Tibial nerve (tissue), 4 donors: ENCODE results near the gene COBLL1. TPM values are rescaled to one million over a fixed set of nuclear protein-coding genes. Genes with fewer than 3 reads are reported as not detected.

Source experiments
- DNase-seq, 2 donors: peaks; one replicate each; pipeline ENCODE4 v3.0.0-alpha.2; 2019; ENCODE audit warnings: low spot score in 2 of 2
- H3K27ac ChIP-seq, 4 donors: fragments of 200-600 bp; sonication (generic) in 3 of 4; one replicate each; pipeline ENCODE4 v1.5.1; 2017 to 2019; ENCODE audit warnings: mild to moderate bottlenecking in 1 of 4
- H3K27me3 ChIP-seq, 2 donors: fragments of 200-600 bp; sonication (generic) in 1 of 2; one replicate each; pipeline versions ENCODE4 v1.5.1 to v1.6.0; 2017 to 2019
- H3K36me3 ChIP-seq, 3 donors: fragments of 200-600 bp; sonication (generic); one replicate each; pipeline ENCODE4 v1.5.1; 2018 to 2019
- H3K4me1 ChIP-seq, 4 donors: fragments of 200-600 bp; sonication (generic) in 3 of 4; one replicate each; pipeline ENCODE4 v1.5.1; 2017 to 2019
- H3K4me3 ChIP-seq, 4 donors: fragments of 200-600 bp; sonication (generic) in 3 of 4; one replicate each; pipeline ENCODE4 v1.5.1; 2017 to 2019; ENCODE audit warnings: mild to moderate bottlenecking in 1 of 4, moderate library complexity in 1 of 4
- H3K9me3 ChIP-seq, 4 donors: fragments of 200-600 bp; sonication (generic) in 3 of 4; one replicate each; pipeline ENCODE4 v1.5.1; 2017 to 2019
- EP300 ChIP-seq, 2 donors: sonication (generic); formaldehyde crosslinking; IDR thresholded peaks; one replicate each; pipeline ENCODE4 v1.6.1; 2017; ENCODE audit warnings: antibody characterized with exemption in 2 of 2, mild to moderate bottlenecking in 1 of 2
- POLR2A ChIP-seq, 2 donors: fragments of 450-650 bp; IDR thresholded peaks; one replicate each; pipeline ENCODE4 v1.6.1; 2017; ENCODE audit warnings: antibody characterized with exemption in 2 of 2, mild to moderate bottlenecking in 2 of 2, moderate library complexity in 2 of 2
- WGBS, 2 donors: methylation state at CpG; one replicate each; pipeline ENCODE4 v1.1.5; 2018; 5-methylcytosine and 5-hydroxymethylcytosine counted together
- total RNA-seq, 4 donors: library from RNA; depleted of rRNA; stranded (reverse); fragments of >200 nt; gene quantifications; one replicate each; pipeline ENCODE4 v1.1.0, GENCODE V29; 2016
- TF ChIP-seq, protein P1 (sequence below), 5 experiments: fragments of 200-600 bp in 3 of 5; fragments of 450-650 bp in 2 of 5; sonication (generic) in 3 of 5; IDR thresholded peaks; one replicate each; pipeline ENCODE4 v1.5.1; 2016 to 2019; ENCODE audit warnings: antibody characterized with exemption in 5 of 5, mild to moderate bottlenecking in 3 of 5, moderate library complexity in 2 of 5

COBLL1 gene
- total RNA-seq, 4 donors from 2014 or later = 117 to 190 (median 146) TPM

- no peak overlapping the region for H3K4me3 ChIP-seq
- DNase-seq = no peak
- no peaks in the 10 kb centered on the region for H3K4me1 ChIP-seq
- H3K36me3 ChIP-seq = peaks cover 0 to 15% (median 0%) of the 10 kb centered on the region in 3 donors
- no peaks in the 10 kb centered on the region for H3K9me3 ChIP-seq
- H3K27ac ChIP-seq = no peak overlapping the region
- TF ChIP-seq POLR2A (IDR thresholded peaks at IDR 0.05) = no peak
- no peak for TF ChIP-seq EP300 (IDR thresholded peaks at IDR 0.05)
- TF ChIP-seq, protein P1, sequence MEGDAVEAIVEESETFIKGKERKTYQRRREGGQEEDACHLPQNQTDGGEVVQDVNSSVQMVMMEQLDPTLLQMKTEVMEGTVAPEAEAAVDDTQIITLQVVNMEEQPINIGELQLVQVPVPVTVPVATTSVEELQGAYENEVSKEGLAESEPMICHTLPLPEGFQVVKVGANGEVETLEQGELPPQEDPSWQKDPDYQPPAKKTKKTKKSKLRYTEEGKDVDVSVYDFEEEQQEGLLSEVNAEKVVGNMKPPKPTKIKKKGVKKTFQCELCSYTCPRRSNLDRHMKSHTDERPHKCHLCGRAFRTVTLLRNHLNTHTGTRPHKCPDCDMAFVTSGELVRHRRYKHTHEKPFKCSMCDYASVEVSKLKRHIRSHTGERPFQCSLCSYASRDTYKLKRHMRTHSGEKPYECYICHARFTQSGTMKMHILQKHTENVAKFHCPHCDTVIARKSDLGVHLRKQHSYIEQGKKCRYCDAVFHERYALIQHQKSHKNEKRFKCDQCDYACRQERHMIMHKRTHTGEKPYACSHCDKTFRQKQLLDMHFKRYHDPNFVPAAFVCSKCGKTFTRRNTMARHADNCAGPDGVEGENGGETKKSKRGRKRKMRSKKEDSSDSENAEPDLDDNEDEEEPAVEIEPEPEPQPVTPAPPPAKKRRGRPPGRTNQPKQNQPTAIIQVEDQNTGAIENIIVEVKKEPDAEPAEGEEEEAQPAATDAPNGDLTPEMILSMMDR (IDR thresholded peaks at IDR 0.05) = no peak
- H3K27me3 ChIP-seq = no peaks in the 10 kb centered on the region
Observed at GRCh38 chr2:164706522-164706921, 135.1 kb downstream of the COBLL1 start.

DNA sequence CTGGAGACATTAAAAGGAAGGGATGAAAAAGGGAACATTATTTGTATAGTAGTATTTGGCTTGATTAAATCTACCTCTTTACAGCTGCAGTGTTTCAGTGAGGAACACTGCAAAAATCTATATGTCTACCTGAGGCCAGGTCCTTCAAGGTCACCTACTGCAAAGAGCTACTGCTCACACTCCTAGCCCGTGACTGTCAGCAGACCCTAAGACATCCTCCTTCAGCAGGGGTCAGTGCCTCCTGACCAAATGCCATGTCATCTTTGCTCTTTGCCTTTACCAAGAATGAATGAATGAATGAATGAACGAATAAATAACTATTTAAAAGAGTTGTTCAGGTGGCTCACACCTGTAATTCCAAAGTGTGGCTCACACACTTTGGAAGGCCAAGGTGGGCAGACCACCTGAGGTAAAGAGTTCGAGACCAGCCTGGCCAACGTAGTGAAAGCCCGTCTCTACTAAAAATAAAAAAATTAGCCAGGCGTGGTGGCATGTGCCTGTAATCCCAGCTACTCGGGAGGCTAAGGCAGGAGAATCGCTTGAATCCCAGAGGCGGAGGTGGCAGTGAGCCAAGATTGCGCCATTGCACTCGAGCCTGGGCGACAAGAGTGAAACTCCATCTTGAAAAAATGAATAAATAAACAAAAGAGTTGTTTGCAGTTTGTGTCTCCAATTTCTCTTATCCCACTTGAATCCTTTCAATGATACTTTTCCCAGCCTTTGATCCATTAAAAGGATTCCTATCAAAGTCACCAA lies 136.0 kb downstream of the COBLL1 start:
- Histone ChIP-seq H3K27ac (no peak overlapping the region), H3K36me3 (peaks cover 0 to 15% (median 0%) of the 10 kb centered on the region in 3 donors), H3K9me3 (no peaks in the 10 kb centered on the region), H3K27me3 (no peaks in the 10 kb centered on the region), H3K4me3 (no peak overlapping the region), H3K4me1 (no peaks in the 10 kb centered on the region)
- WGBS, 2 donors = 94 to 95% methylated on average over 12 of the region's 12 CpGs
- TF ChIP-seq, protein P1 (IDR thresholded peaks at IDR 0.05) = no peak
- TF ChIP-seq POLR2A (IDR thresholded peaks at IDR 0.05) (no peak), EP300 (IDR thresholded peaks at IDR 0.05) (no peak)
- DNase-seq = no peak

- Histone ChIP-seq H3K4me1 (peaks cover 0 to 6% (median 0%) of the 10 kb centered on the region in 4 donors), H3K4me3 (no peak overlapping the region), H3K36me3 (peaks cover 0 to 15% (median 0%) of the 10 kb centered on the region in 3 donors), H3K9me3 (no peaks in the 10 kb centered on the region), H3K27me3 (no peaks in the 10 kb centered on the region), H3K27ac (no peak overlapping the region)
- DNase-seq = no peak
- 72 to 73% methylated on average over 3 of the region's 3 CpGs for WGBS, 2 donors
- TF ChIP-seq, protein P1 (IDR thresholded peaks at IDR 0.05) = no peak
- no peak for TF ChIP-seq POLR2A (IDR thresholded peaks at IDR 0.05)
- TF ChIP-seq EP300 (IDR thresholded peaks at IDR 0.05) = no peak
Observed at GRCh38 chr2:164703915-164704706, 137.5 kb downstream of the COBLL1 start.

DNA sequence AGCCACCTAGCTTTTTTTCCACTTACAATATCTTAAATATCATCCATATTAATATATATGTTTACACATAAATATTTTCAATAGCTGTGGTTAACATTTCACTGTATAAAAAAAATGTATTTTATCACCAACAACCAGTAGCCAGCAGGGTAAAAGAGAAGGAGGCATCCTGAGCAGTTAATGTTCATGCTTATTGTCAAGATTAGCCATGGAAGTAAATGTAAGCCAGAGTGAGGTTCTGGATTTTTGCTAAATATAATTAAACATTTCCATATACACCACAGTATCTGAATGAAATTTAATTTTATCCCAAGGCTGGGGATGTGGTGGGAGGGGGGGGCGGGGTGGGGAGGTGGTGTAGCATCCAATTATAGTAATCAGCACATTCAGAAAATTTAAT lies 140.1 kb downstream of the COBLL1 start:
- no peak overlapping the region for H3K4me3 ChIP-seq
- no peaks in the 10 kb centered on the region for H3K9me3 ChIP-seq
- H3K27me3 ChIP-seq = no peaks in the 10 kb centered on the region
- H3K36me3 ChIP-seq = peaks cover 0 to 15% (median 0%) of the 10 kb centered on the region in 3 donors
- H3K27ac ChIP-seq = no peak overlapping the region
- 88 to 97% methylated on average over 1 of the region's 1 CpG for WGBS, 2 donors
- TF ChIP-seq POLR2A (IDR thresholded peaks at IDR 0.05) = no peak
- TF ChIP-seq, protein P1 (IDR thresholded peaks at IDR 0.05) = no peak
- TF ChIP-seq EP300 (IDR thresholded peaks at IDR 0.05) = no peak
- peaks cover 0 to 6% (median 0%) of the 10 kb centered on the region in 4 donors for H3K4me1 ChIP-seq
- no peak for DNase-seq

DNA sequence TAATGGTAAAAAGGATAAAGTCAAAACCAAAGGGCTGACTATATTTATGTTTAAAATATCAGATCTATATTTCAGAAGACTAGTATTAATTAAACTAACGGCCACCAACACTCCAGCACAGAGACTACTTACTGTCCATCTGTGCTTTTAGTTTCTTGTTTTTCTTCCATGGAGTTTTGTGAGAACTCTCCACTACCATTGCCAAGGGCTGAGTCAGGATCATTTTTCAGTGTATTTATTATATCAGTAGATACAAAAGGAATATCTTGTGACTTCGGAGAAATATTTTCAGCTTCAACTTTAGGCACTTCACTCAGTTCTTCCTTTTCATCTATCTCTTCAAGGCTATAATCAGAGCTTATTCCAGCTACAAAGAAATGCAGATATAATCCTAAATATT lies 141.2 kb downstream of the COBLL1 start:
- Histone ChIP-seq H3K36me3 (peaks cover 0 to 14% (median 0%) of the 10 kb centered on the region in 3 donors), H3K27me3 (no peaks in the 10 kb centered on the region), H3K27ac (peak overlapping the region in 2 of 4 donors; percentile 9 to 32), H3K4me3 (no peak overlapping the region), H3K4me1 (peaks cover 0 to 6% (median 0%) of the 10 kb centered on the region in 4 donors), H3K9me3 (no peaks in the 10 kb centered on the region)
- TF ChIP-seq EP300 (IDR thresholded peaks at IDR 0.05) = no peak
- no peak for TF ChIP-seq POLR2A (IDR thresholded peaks at IDR 0.05)
- TF ChIP-seq, protein P1 (IDR thresholded peaks at IDR 0.05) = no peak
- no peak for DNase-seq
- 44 to 53% methylated on average over 2 of the region's 2 CpGs for WGBS, 2 donors
